ENCODE data around the gene TECR.

Gene TECR

DNA sequence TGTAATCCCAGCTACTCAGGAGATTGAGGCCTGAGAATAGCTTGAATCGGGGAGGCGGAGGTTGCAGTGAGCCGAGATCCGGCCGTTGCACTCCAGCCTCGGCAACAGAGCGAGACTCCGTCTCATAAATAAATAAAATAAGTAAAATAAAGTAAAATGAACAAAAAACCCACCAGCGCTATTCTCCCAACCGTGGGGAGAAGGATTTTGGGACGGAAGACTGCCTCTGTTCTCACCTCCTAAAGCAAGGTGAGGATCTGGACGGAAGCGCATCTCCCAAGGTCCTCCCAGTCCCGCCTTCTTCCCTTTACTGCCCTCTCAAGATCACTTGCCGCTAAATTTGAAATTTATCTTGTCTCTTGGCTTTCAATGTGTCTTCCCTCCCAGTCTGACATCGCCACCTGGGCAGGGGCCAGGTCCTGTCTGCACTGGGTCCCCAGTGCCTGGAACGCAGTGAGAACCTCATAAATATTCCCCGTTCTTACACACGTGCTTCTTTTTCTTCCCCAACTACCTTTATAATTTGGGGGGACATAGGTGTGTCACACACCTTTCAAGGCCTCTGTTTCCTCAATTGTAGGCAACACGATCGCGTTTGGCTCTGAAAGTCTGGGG is 10.0 kb upstream of the TECR start:
- no peak overlapping the region for H3K4me3 ChIP-seq (ENCODE audit: low read length in 2 of 2)
- no peak overlapping the region for H2AK5ac ChIP-seq (ENCODE audit: low read depth, low read length)
- H3K27ac ChIP-seq (replicated peaks; ENCODE audit: low read length): no peak overlapping the region
- H3K23ac ChIP-seq (ENCODE audit: low read depth, low read length, poor library complexity): no peak overlapping the region
- H3K9ac ChIP-seq (ENCODE audit: low read depth, low read length, poor library complexity): no peak overlapping the region
- no peak overlapping the region for H4K91ac ChIP-seq (ENCODE audit: low read depth, low read length, poor library complexity)
- no peaks in the 10 kb centered on the region for H3K9me3 ChIP-seq (replicated peaks in 1 of 2; ENCODE audit: control insufficient read depth in 2 of 2, insufficient read depth in 1 of 2, low read depth in 1 of 2, low read length in 2 of 2)
- no peak overlapping the region for H3K18ac ChIP-seq (ENCODE audit: low read length)
- H3K4me1 ChIP-seq (ENCODE audit: control insufficient read depth in 2 of 2, insufficient read depth in 1 of 2, low read depth in 1 of 2, low read length in 2 of 2): peaks cover 10 to 13% of the 10 kb centered on the region in 2 donors
- no peaks in the 10 kb centered on the region for H3K27me3 ChIP-seq (ENCODE audit: control insufficient read depth in 3 of 3, insufficient read depth in 3 of 3, low read depth in 1 of 3, low read length in 3 of 3)
- no peak overlapping the region for H2BK120ac ChIP-seq (ENCODE audit: low read depth, low read length)
- no peak overlapping the region for H3K14ac ChIP-seq (ENCODE audit: low read length)
- no peak overlapping the region for H2BK12ac ChIP-seq (ENCODE audit: low read length)
- no peak overlapping the region for H4K8ac ChIP-seq (ENCODE audit: low read depth, low read length)
- no peak overlapping the region for H2AFZ ChIP-seq (ENCODE audit: low read length)
- H3K36me3 ChIP-seq (replicated peaks in 1 of 2; ENCODE audit: control insufficient read depth in 2 of 2, insufficient read depth in 2 of 2, low read length in 2 of 2): peaks cover 20 to 30% of the 10 kb centered on the region in 2 donors
- H3K79me1 ChIP-seq (ENCODE audit: low read depth, low read length): peaks cover 5% of the 10 kb centered on the region
- no peak for DNase-seq (ENCODE audit: low spot score)
- no peak overlapping the region for H3K4ac ChIP-seq (ENCODE audit: low read length)
- no peak overlapping the region for H2BK5ac ChIP-seq (ENCODE audit: low read length)
- H3K4me2 ChIP-seq (ENCODE audit: insufficient read depth, low read length, poor library complexity, severe bottlenecking): no peak overlapping the region
- H2BK15ac ChIP-seq (ENCODE audit: low read length): no peak overlapping the region
- no CpG with 5 or more reads among the region's 22 CpGs for WGBS, 2 donors (ENCODE audit: extremely low coverage in 2 of 2, insufficient read length in 2 of 2, insufficient replicate concordance in 1 of 2)

DNA sequence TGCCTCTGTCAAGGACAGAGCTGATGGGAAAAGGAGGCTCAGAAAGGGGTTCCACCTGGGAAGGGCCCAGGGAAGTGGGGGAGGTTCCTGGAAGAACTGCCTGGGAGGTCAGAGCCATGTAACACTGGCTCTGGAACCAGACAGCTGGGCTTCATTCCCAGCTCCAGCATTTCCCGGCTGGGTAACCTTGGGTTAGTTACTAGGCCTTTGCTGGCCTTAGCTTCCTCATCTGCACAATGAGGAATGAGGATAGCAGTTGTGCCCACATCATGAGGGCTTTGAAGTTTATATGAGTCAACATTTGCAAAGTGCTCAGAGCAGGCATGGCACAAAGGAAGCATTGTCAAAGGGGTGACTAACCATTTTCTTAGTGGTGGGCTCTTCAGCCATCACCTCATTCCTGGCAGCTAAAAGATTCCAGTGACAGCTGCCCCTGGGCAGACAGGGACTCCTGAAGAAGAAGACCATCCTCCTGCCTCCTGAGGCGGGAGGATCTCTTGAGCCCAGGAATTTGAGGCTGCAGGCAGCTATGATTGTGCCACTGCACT is 9.5 kb upstream of the TECR start:
- Histone ChIP-seq H3K9ac (ENCODE audit: low read depth, low read length, poor library complexity) (no peak overlapping the region), H3K79me1 (ENCODE audit: low read depth, low read length) (peaks cover 5% of the 10 kb centered on the region), H2BK15ac (ENCODE audit: low read length) (no peak overlapping the region), H4K91ac (ENCODE audit: low read depth, low read length, poor library complexity) (no peak overlapping the region), H3K9me3 (replicated peaks in 1 of 2; ENCODE audit: control insufficient read depth in 2 of 2, insufficient read depth in 1 of 2, low read depth in 1 of 2, low read length in 2 of 2) (no peaks in the 10 kb centered on the region), H3K27ac (replicated peaks; ENCODE audit: low read length) (no peak overlapping the region), H3K4me2 (ENCODE audit: insufficient read depth, low read length, poor library complexity, severe bottlenecking) (no peak overlapping the region), H2AK5ac (ENCODE audit: low read depth, low read length) (no peak overlapping the region), H2BK5ac (ENCODE audit: low read length) (no peak overlapping the region), H4K8ac (ENCODE audit: low read depth, low read length) (no peak overlapping the region), H2BK120ac (ENCODE audit: low read depth, low read length) (no peak overlapping the region), H3K23ac (ENCODE audit: low read depth, low read length, poor library complexity) (no peak overlapping the region), H3K4me3 (ENCODE audit: low read length in 2 of 2) (no peak overlapping the region), H3K36me3 (replicated peaks in 1 of 2; ENCODE audit: control insufficient read depth in 2 of 2, insufficient read depth in 2 of 2, low read length in 2 of 2) (peaks cover 15 to 24% of the 10 kb centered on the region in 2 donors), H3K14ac (ENCODE audit: low read length) (no peak overlapping the region), H3K4me1 (ENCODE audit: control insufficient read depth in 2 of 2, insufficient read depth in 1 of 2, low read depth in 1 of 2, low read length in 2 of 2) (peaks cover 10 to 13% of the 10 kb centered on the region in 2 donors), H2BK12ac (ENCODE audit: low read length) (no peak overlapping the region), H3K4ac (ENCODE audit: low read length) (no peak overlapping the region), H3K18ac (ENCODE audit: low read length) (no peak overlapping the region), H3K27me3 (ENCODE audit: control insufficient read depth in 3 of 3, insufficient read depth in 3 of 3, low read depth in 1 of 3, low read length in 3 of 3) (no peaks in the 10 kb centered on the region), H2AFZ (ENCODE audit: low read length) (peak overlapping the region; percentile 2)
- WGBS, 2 donors (ENCODE audit: extremely low coverage in 2 of 2, insufficient read length in 2 of 2, insufficient replicate concordance in 1 of 2): no CpG with 5 or more reads among the region's 2 CpGs
- no peak for DNase-seq (ENCODE audit: low spot score)

DNA sequence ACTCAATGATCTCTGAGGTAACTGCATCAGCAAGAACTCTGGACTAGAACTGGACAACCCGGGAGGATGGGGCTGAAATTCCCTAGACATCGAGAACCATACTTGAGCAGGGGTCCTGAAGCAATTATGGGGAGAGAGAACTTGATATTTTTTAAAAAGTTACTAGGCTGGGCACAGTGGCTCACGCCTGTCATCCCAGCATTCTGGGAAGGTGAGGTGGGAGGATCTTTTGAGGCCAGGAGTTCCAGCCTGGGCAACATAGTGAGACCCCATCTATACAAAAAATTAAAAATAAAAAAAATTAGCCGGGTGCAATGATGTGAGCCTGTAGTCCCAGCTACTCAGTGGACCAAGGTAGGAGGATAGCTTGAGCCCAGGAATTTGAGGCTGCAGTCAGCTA is 8.9 kb upstream of the TECR start:
- Histone ChIP-seq H3K36me3 (replicated peaks in 1 of 2; ENCODE audit: control insufficient read depth in 2 of 2, insufficient read depth in 2 of 2, low read length in 2 of 2) (peaks cover 8 to 18% of the 10 kb centered on the region in 2 donors), H3K4me2 (ENCODE audit: insufficient read depth, low read length, poor library complexity, severe bottlenecking) (no peak overlapping the region), H3K4ac (ENCODE audit: low read length) (no peak overlapping the region), H2BK12ac (ENCODE audit: low read length) (no peak overlapping the region), H3K27ac (replicated peaks; ENCODE audit: low read length) (no peak overlapping the region), H3K14ac (ENCODE audit: low read length) (no peak overlapping the region), H3K9me3 (replicated peaks in 1 of 2; ENCODE audit: control insufficient read depth in 2 of 2, insufficient read depth in 1 of 2, low read depth in 1 of 2, low read length in 2 of 2) (no peaks in the 10 kb centered on the region), H2AFZ (ENCODE audit: low read length) (peak overlapping the region; percentile 2), H2BK15ac (ENCODE audit: low read length) (no peak overlapping the region), H3K79me1 (ENCODE audit: low read depth, low read length) (peaks cover 5% of the 10 kb centered on the region), H2BK120ac (ENCODE audit: low read depth, low read length) (no peak overlapping the region), H3K4me3 (ENCODE audit: low read length in 2 of 2) (no peak overlapping the region), H4K91ac (ENCODE audit: low read depth, low read length, poor library complexity) (no peak overlapping the region), H2BK5ac (ENCODE audit: low read length) (no peak overlapping the region), H3K27me3 (ENCODE audit: control insufficient read depth in 3 of 3, insufficient read depth in 3 of 3, low read depth in 1 of 3, low read length in 3 of 3) (no peaks in the 10 kb centered on the region), H3K23ac (ENCODE audit: low read depth, low read length, poor library complexity) (no peak overlapping the region), H3K9ac (ENCODE audit: low read depth, low read length, poor library complexity) (no peak overlapping the region), H3K4me1 (ENCODE audit: control insufficient read depth in 2 of 2, insufficient read depth in 1 of 2, low read depth in 1 of 2, low read length in 2 of 2) (peaks cover 10 to 13% of the 10 kb centered on the region in 2 donors), H2AK5ac (ENCODE audit: low read depth, low read length) (no peak overlapping the region), H3K18ac (ENCODE audit: low read length) (no peak overlapping the region), H4K8ac (ENCODE audit: low read depth, low read length) (no peak overlapping the region)
- no CpG with 5 or more reads among the region's 4 CpGs for WGBS, 2 donors (ENCODE audit: extremely low coverage in 2 of 2, insufficient read length in 2 of 2, insufficient replicate concordance in 1 of 2)
- no peak for DNase-seq (ENCODE audit: low spot score)

DNA sequence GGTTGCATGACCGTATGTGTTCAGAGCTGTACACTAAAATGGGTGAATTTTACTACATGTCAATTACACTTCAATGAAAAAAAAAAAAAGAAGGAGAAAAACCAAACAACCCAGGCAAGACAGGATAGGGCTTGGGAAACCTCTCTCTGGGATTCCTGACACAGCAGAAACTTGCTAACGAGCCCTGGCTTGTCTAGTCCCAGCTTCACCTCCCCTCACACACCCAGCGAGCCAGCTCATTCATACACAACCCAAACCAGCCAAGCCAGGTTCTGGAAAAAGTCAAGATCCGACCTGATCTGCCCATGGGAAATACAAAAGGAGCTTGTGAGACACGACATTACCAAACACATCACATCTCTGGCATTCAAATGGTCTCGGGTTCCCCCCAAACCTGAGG is 3.7 kb upstream of the TECR start:
- Histone ChIP-seq H2BK15ac (ENCODE audit: low read length) (no peak overlapping the region), H4K91ac (ENCODE audit: low read depth, low read length, poor library complexity) (no peak overlapping the region), H3K18ac (ENCODE audit: low read length) (no peak overlapping the region), H3K4me1 (ENCODE audit: control insufficient read depth in 2 of 2, insufficient read depth in 1 of 2, low read depth in 1 of 2, low read length in 2 of 2) (peaks cover 1 to 4% of the 10 kb centered on the region in 2 donors), H3K14ac (ENCODE audit: low read length) (no peak overlapping the region), H3K9ac (ENCODE audit: low read depth, low read length, poor library complexity) (no peak overlapping the region), H2BK120ac (ENCODE audit: low read depth, low read length) (no peak overlapping the region), H3K36me3 (replicated peaks in 1 of 2; ENCODE audit: control insufficient read depth in 2 of 2, insufficient read depth in 2 of 2, low read length in 2 of 2) (no peaks in the 10 kb centered on the region), H3K27me3 (ENCODE audit: control insufficient read depth in 3 of 3, insufficient read depth in 3 of 3, low read depth in 1 of 3, low read length in 3 of 3) (no peaks in the 10 kb centered on the region), H4K8ac (ENCODE audit: low read depth, low read length) (no peak overlapping the region), H2AFZ (ENCODE audit: low read length) (peak overlapping the region; percentile 77), H3K27ac (replicated peaks; ENCODE audit: low read length) (no peak overlapping the region), H3K79me1 (ENCODE audit: low read depth, low read length) (no peaks in the 10 kb centered on the region), H2BK5ac (ENCODE audit: low read length) (no peak overlapping the region), H3K4me2 (ENCODE audit: insufficient read depth, low read length, poor library complexity, severe bottlenecking) (no peak overlapping the region), H3K9me3 (replicated peaks in 1 of 2; ENCODE audit: control insufficient read depth in 2 of 2, insufficient read depth in 1 of 2, low read depth in 1 of 2, low read length in 2 of 2) (no peaks in the 10 kb centered on the region), H3K4ac (ENCODE audit: low read length) (no peak overlapping the region), H3K4me3 (ENCODE audit: low read length in 2 of 2) (no peak overlapping the region), H2BK12ac (ENCODE audit: low read length) (no peak overlapping the region), H3K23ac (ENCODE audit: low read depth, low read length, poor library complexity) (no peak overlapping the region), H2AK5ac (ENCODE audit: low read depth, low read length) (no peak overlapping the region)
- DNase-seq (ENCODE audit: low spot score): no peak
- WGBS, 2 donors (ENCODE audit: extremely low coverage in 2 of 2, insufficient read length in 2 of 2, insufficient replicate concordance in 1 of 2): no CpG with 5 or more reads among the region's 6 CpGs
